GM12878 (cell line): Measurements from ENCODE around the gene CDH4. TPM values are rescaled to one million over a fixed set of nuclear protein-coding genes. Genes with fewer than 3 reads are reported as not detected.

ENCODE experiments used
- ATAC-seq: fragments of 200-7000 bp; cut with Tn5 transposase; 3 replicates; pipeline ENCODE4 v1.9.1; 2020; ENCODE audit warnings: mild to moderate bottlenecking, moderate library complexity
- BruUV-seq: library from RNA; stranded (reverse); fragments of 400-500 nt; replicated peaks from 2 replicates; lab custom pipeline; 2021; lab: Mats Ljungman, UMichigan
- CTCF ChIA-PET: fragments of 300-600 bp; sonication (Branson Sonifier 250); formaldehyde crosslinking; extraction: SDS; loops from one replicate; lab custom pipeline; 2021; ENCODE audit warnings: inconsistent platforms; lab: Yijun Ruan, JAX
- POLR2A ChIA-PET: fragments of 350-600 bp; formaldehyde crosslinking; extraction: SDS; loops from one replicate; lab custom pipeline; 2021; ENCODE audit warnings: inconsistent platforms; lab: Charles Lee
- RAD21 ChIA-PET: fragments of 300-600 bp; sonication (Branson Sonifier 250); formaldehyde crosslinking; loops from one replicate; lab custom pipeline; 2023; ENCODE audit warnings: antibody characterized with exemption; ENCODE audit not compliant: unreplicated experiment; lab: Charles Lee
- SMC1A ChIA-PET: fragments of 300-600 bp; sonication (Branson Sonifier 250); formaldehyde crosslinking; loops from one replicate; lab custom pipeline; 2023; ENCODE audit not compliant: unreplicated experiment, uncharacterized antibody; lab: Charles Lee
- DNase-seq: peaks from one replicate; pipeline ENCODE4 v3.0.0-alpha.2; 2011; ENCODE audit warnings: low read depth, low spot score
- FAIRE-seq: peaks from 3 replicates; lab custom pipeline; 2011; peaks lifted over from hg19 to GRCh38; lab: Jason Lieb, UNC
- H2AFZ ChIP-seq: 2 replicates; pipeline ENCODE4 v1.6.0; 2011; ENCODE audit warnings: low read depth, low read length, control low read depth; ENCODE audit not compliant: control insufficient read depth
- H3K27ac ChIP-seq: 2 replicates; pipeline ENCODE4 v1.5.1; 2011; ENCODE audit warnings: control low read depth; ENCODE audit not compliant: control insufficient read depth, insufficient read depth
- H3K27me3 ChIP-seq, 2 experiments: replicated peaks in 1 of 2; 2 replicates each; pipeline versions ENCODE4 v1.6.0 to v1.6.1; 2011; ENCODE audit warnings: low read length in 1 of 2; ENCODE audit not compliant: control insufficient read depth in 2 of 2, insufficient read depth in 2 of 2
- H3K36me3 ChIP-seq, 2 experiments: 2 replicates each; pipeline ENCODE4 v1.5.1; 2011; ENCODE audit warnings: low read length in 1 of 2; ENCODE audit not compliant: control insufficient read depth in 2 of 2, insufficient read depth in 2 of 2
- H3K4me1 ChIP-seq: 2 replicates; pipeline ENCODE4 v1.6.1; 2011; ENCODE audit warnings: mild to moderate bottlenecking, low read length, moderate library complexity, mixed read lengths; ENCODE audit not compliant: control insufficient read depth, insufficient read depth
- H3K4me2 ChIP-seq: 2 replicates; pipeline ENCODE4 v1.6.0; 2011; ENCODE audit warnings: control low read depth; ENCODE audit not compliant: control insufficient read depth, insufficient read depth
- H3K4me3 ChIP-seq: fragments of 200-600 bp; sonication (generic); 2 replicates; pipeline ENCODE4 v1.5.1; 2016
- H3K79me2 ChIP-seq: 2 replicates; pipeline ENCODE4 v1.6.0; 2011; ENCODE audit warnings: low read length; ENCODE audit not compliant: control insufficient read depth, insufficient read depth
- H3K9ac ChIP-seq: 2 replicates; pipeline ENCODE4 v1.8.0; 2011; ENCODE audit warnings: low read length, control low read depth, mixed read lengths; ENCODE audit not compliant: control insufficient read depth, insufficient read depth
- H3K9me3 ChIP-seq: replicated peaks from 3 replicates; pipeline ENCODE4 v1.5.1; 2011; ENCODE audit warnings: mild to moderate bottlenecking, low read length; ENCODE audit not compliant: control insufficient read depth, insufficient read depth
- H4K20me1 ChIP-seq: 2 replicates; pipeline ENCODE4 v1.6.0; 2011; ENCODE audit not compliant: control insufficient read depth, insufficient read depth
- CHD2 ChIP-seq: IDR thresholded peaks from 2 replicates; pipeline ENCODE4 v1.6.1; 2011; ENCODE audit warnings: low read depth, low read length, improper control_type of control experiment, borderline replicate concordance
- CREM ChIP-seq: IDR thresholded peaks from 2 replicates; pipeline ENCODE4 v1.6.1; 2014; ENCODE audit warnings: antibody characterized with exemption, low read depth
- EGR1 ChIP-seq, 2 experiments: IDR thresholded peaks; 1 replicate in 1 of 2; 2 replicates in 1 of 2; pipeline ENCODE4 v1.6.1; 2011 to 2012; ENCODE audit warnings: low read depth in 2 of 2, low read length in 2 of 2, borderline replicate concordance in 1 of 2, mild to moderate bottlenecking in 1 of 2, moderate library complexity in 1 of 2
- ELK1 ChIP-seq: IDR thresholded peaks from 2 replicates; pipeline ENCODE4 v1.6.1; 2012; ENCODE audit warnings: low read depth, low read length, improper control_type of control experiment
- ESRRA ChIP-seq: IDR thresholded peaks from 2 replicates; pipeline ENCODE4 v1.6.1; 2012; ENCODE audit warnings: mild to moderate bottlenecking, low read length, improper control_type of control experiment
- JUNB ChIP-seq: IDR thresholded peaks from 2 replicates; pipeline ENCODE4 v1.6.1; 2016; ENCODE audit warnings: antibody characterized with exemption, mild to moderate bottlenecking
- KDM1A ChIP-seq: fragments of 200-600 bp; sonication (generic); IDR thresholded peaks from 2 replicates; pipeline ENCODE4 v1.6.1; 2016; ENCODE audit warnings: borderline replicate concordance
- NBN ChIP-seq: fragments of 450-650 bp; IDR thresholded peaks from 2 replicates; pipeline ENCODE4 v1.6.1; 2016
- NFIC ChIP-seq: IDR thresholded peaks from 2 replicates; pipeline ENCODE4 v1.6.1; 2012; ENCODE audit warnings: low read depth, mild to moderate bottlenecking, inconsistent platforms, low read length, moderate library complexity
- PML ChIP-seq: IDR thresholded peaks from 2 replicates; pipeline ENCODE4 v1.6.1; 2012; ENCODE audit warnings: low read length, inconsistent platforms
- POLR2A ChIP-seq: IDR thresholded peaks from 2 replicates; pipeline ENCODE4 v1.6.1; 2011; ENCODE audit warnings: low read depth, mild to moderate bottlenecking, low read length
- RBBP5 ChIP-seq: fragments of 200-600 bp; sonication (generic); conservative IDR thresholded peaks from 2 replicates; pipeline ENCODE4 v1.6.1; 2016
- RELA ChIP-seq: fragments of 450-650 bp; IDR thresholded peaks from 2 replicates; pipeline ENCODE4 v1.8.0; 2014; ENCODE audit warnings: borderline replicate concordance; ENCODE audit not compliant: partially characterized antibody
- SIX5 ChIP-seq: IDR thresholded peaks from 2 replicates; pipeline ENCODE4 v1.6.1; 2011; ENCODE audit warnings: mild to moderate bottlenecking, low read depth, low read length, moderate library complexity; ENCODE audit not compliant: severe bottlenecking
- SPI1 ChIP-seq: IDR thresholded peaks from 2 replicates; pipeline ENCODE4 v1.6.1; 2011; ENCODE audit warnings: low read depth, mild to moderate bottlenecking, low read length, moderate library complexity, borderline replicate concordance; ENCODE audit not compliant: insufficient read depth
- SREBF2 ChIP-seq: IDR thresholded peaks from 2 replicates; pipeline ENCODE4 v1.6.1; 2012; ENCODE audit warnings: mild to moderate bottlenecking, low read length
- TCF12 ChIP-seq: IDR thresholded peaks from 2 replicates; pipeline ENCODE4 v1.6.1; 2011; ENCODE audit warnings: low read depth, mild to moderate bottlenecking, low read length
- ZNF592 ChIP-seq: fragments of 450-650 bp; IDR thresholded peaks from 2 replicates; pipeline ENCODE4 v1.6.1; 2017; ENCODE audit warnings: mild to moderate bottlenecking, moderate library complexity
- ZZZ3 ChIP-seq: IDR thresholded peaks from 2 replicates; pipeline ENCODE4 v1.6.1; 2011; ENCODE audit warnings: low read depth; ENCODE audit not compliant: control insufficient read depth, insufficient read length
- WGBS: methylation state at CpG from one replicate; pipeline ENCODE4 v1.1.6; 2016; ENCODE audit warnings: low lambda C conversion rate; ENCODE audit not compliant: insufficient replicate concordance, insufficient coverage; ENCODE audit errors: missing lambda C conversion rate; 5-methylcytosine and 5-hydroxymethylcytosine counted together
- in situ Hi-C: fragments of 300-500 bp; cut with MboI; formaldehyde crosslinking; loops from 9 replicates; pipeline ENCODE4 v1.14.3; 2018; ENCODE audit warnings: mixed read lengths
- intact Hi-C: fragments of 100-400 bp; cut with micrococcal nuclease; formaldehyde crosslinking; loops from one replicate; pipeline ENCODE4 v1.14.2; 2022; ENCODE audit not compliant: unreplicated experiment
- polyA plus RNA-seq, 11 experiments: library from polyadenylated mRNA; depleted of rRNA in 4 of 11; unstranded in 6 of 11; stranded (reverse) in 5 of 11; fragments of >200 nt; fragmentation: Nextera tagmentation in 4 of 11; fragmentation: Illumina TruSeq in 1 of 11; extraction: Ambion mirVana in 4 of 11; extraction: Trizol in 1 of 11; gene quantifications; 1 replicate in 1 of 11; 2 replicates in 10 of 11; pipeline versions ENCODE4 v1.2.1 to v1.2.3, GENCODE V29; 2011 to 2016; ENCODE audit warnings: inconsistent platforms in 2 of 11, missing spikeins in 2 of 11, low read depth in 1 of 11
- total RNA-seq, 4 experiments: library from RNA; depleted of rRNA in 3 of 4; stranded (reverse); fragments of >200 nt in 3 of 4; fragmentation: Illumina TruSeq in 1 of 4; extraction: Trizol in 1 of 4; gene quantifications; 2 replicates each; pipeline versions ENCODE4 v1.2.1 to v1.2.3, GENCODE V29; 2013 to 2021

Gene CDH4
- total and polyA plus RNA-seq, 10 of the 15 experiments (the other 5 are each of a cell fraction or from before 2014, with no cell fraction given): not detected

- TF ChIP-seq ELK1 (no peak), TCF12 (no peak), SPI1 (no peak), SREBF2 (no peak), KDM1A (no peak), POLR2A (no peak)
These were observed 482.1 kb downstream of the CDH4 start (continued) for GRCh38 chr20:61733891-61734732.

- FAIRE-seq: no peak
- Histone ChIP-seq H3K4me1 (no peaks in the 10 kb centered on the region), H3K4me2 (no peak overlapping the region), H3K9me3 (no peaks in the 10 kb centered on the region), H3K36me3 (no peaks in the 10 kb centered on the region), H2AFZ (no peak overlapping the region), H3K27me3 (no peaks in the 10 kb centered on the region), H3K79me2 (no peaks in the 10 kb centered on the region), H3K4me3 (no peak overlapping the region), H3K27ac (no peak overlapping the region), H3K9ac (no peak overlapping the region), H4K20me1 (no peaks in the 10 kb centered on the region)
- in situ Hi-C loops (no loop called here), intact Hi-C loops (no loop called here)
- no peak for ATAC-seq
- RAD21 ChIA-PET: no interaction called here
- CTCF ChIA-PET: no interaction called here
- SMC1A ChIA-PET: no interaction called here
- WGBS: 46% methylated on average over 26 of the region's 26 CpGs
- no peak for DNase-seq
- no TSS peak for BruUV-seq
- POLR2A ChIA-PET: no interaction called here
- TF ChIP-seq NBN (no peak), ZZZ3 (no peak), RELA (no peak), EGR1 (IDR thresholded peaks at IDR 0.05; ENCODE audit: borderline replicate concordance in 1 of 2, low read depth in 2 of 2, low read length in 2 of 2) (no peak), ZNF592 (no peak), JUNB (no peak), CREM (no peak), CHD2 (no peak), ESRRA (no peak), NFIC (no peak), SIX5 (no peak), RBBP5 (no peak), PML (no peak)
These were observed 482.9 kb downstream of the CDH4 start for GRCh38 chr20:61734733-61735502.
